Measurements from ENCODE around the gene REEP1. TPM values are rescaled to one million over a fixed set of nuclear protein-coding genes. Genes with fewer than 3 reads are reported as not detected.

The REEP1 gene
- total and polyA plus RNA-seq, 2 of the 8 experiments (the other 6 are each of a cell fraction or from before 2014, with no cell fraction given), result 0.74 to 1.5 TPM

GRCh38 chr2:86204458-86204857 lies 133.0 kb downstream of the REEP1 start (continued):
- no peak for TF ChIP-seq RAD21 (IDR thresholded peaks at IDR 0.05 in 1 of 2, conservative IDR thresholded peaks at IDR 0.05 in 1 of 2; ENCODE audit: low read depth in 2 of 2, low read length in 2 of 2)
- no peak for TF ChIP-seq CTBP2 (IDR thresholded peaks at IDR 0.05; ENCODE audit: borderline replicate concordance, insufficient read depth, insufficient read length, low read length)

All from H1 (cell line).